Nephron progenitor cell (in vitro differentiated cells): Measurements from ENCODE around the gene CCR5.

Source experiments
- DNase-seq: peaks from one replicate; pipeline ENCODE4 v3.0.0; 2021
- H3K27ac Mint-ChIP-seq: 2 replicates; pipeline ENCODE4 v1.8.0; 2021; ENCODE audit warnings: mild to moderate bottlenecking, moderate library complexity, mixed read lengths
- H3K27me3 Mint-ChIP-seq: 2 replicates; pipeline ENCODE4 v1.8.0; 2021; ENCODE audit warnings: mild to moderate bottlenecking, low read depth, mixed read lengths; ENCODE audit not compliant: poor library complexity
- H3K36me3 Mint-ChIP-seq: 2 replicates; pipeline ENCODE4 v1.8.0; 2021; ENCODE audit warnings: low read depth, mixed read lengths
- H3K4me1 Mint-ChIP-seq: 2 replicates; pipeline ENCODE4 v1.8.0; 2021; ENCODE audit warnings: mixed read lengths
- H3K4me3 Mint-ChIP-seq: 2 replicates; pipeline ENCODE4 v1.8.0; 2021; ENCODE audit warnings: mild to moderate bottlenecking, moderate library complexity, mixed read lengths
- H3K9me3 Mint-ChIP-seq: 2 replicates; pipeline ENCODE4 v1.8.0; 2021; ENCODE audit warnings: mild to moderate bottlenecking, moderate library complexity, mixed read lengths
- CTCF ChIP-seq: fragments of 200-600 bp; sonication (generic); IDR thresholded peaks from 2 replicates; pipeline ENCODE4 v1.5.0; 2021; ENCODE audit warnings: antibody characterized with exemption

Gene CCR5

GRCh38 chr3:46368569-46368968 lies 2.2 kb upstream of the CCR5 start:
- peaks cover 24% of the 10 kb centered on the region for H3K27me3 Mint-ChIP-seq
- peak; percentile 10 for DNase-seq
- H3K4me1 Mint-ChIP-seq, result peaks cover 5% of the 10 kb centered on the region
- H3K9me3 Mint-ChIP-seq, result no peaks in the 10 kb centered on the region
- peak; percentile 10 for TF ChIP-seq CTCF
- no peak overlapping the region for H3K4me3 Mint-ChIP-seq
- H3K36me3 Mint-ChIP-seq, result no peaks in the 10 kb centered on the region
- no peak overlapping the region for H3K27ac Mint-ChIP-seq

GRCh38 chr3:46369151-46369550 lies 1.6 kb upstream of the CCR5 start:
- Mint-ChIP-seq H3K4me3 (no peak overlapping the region), H3K4me1 (peaks cover 5% of the 10 kb centered on the region), H3K36me3 (no peaks in the 10 kb centered on the region), H3K27me3 (peaks cover 30% of the 10 kb centered on the region), H3K27ac (no peak overlapping the region), H3K9me3 (no peaks in the 10 kb centered on the region)
- DNase-seq, result no peak
- no peak for TF ChIP-seq CTCF

- H3K4me1 Mint-ChIP-seq, result peaks cover 5% of the 10 kb centered on the region
- no peak overlapping the region for H3K4me3 Mint-ChIP-seq
- no peaks in the 10 kb centered on the region for H3K9me3 Mint-ChIP-seq
- H3K27ac Mint-ChIP-seq, result no peak overlapping the region
- H3K27me3 Mint-ChIP-seq, result peaks cover 35% of the 10 kb centered on the region
- DNase-seq, result no peak
- TF ChIP-seq CTCF, result no peak
- no peaks in the 10 kb centered on the region for H3K36me3 Mint-ChIP-seq
Measured at GRCh38 chr3:46369675-46370132, 1.0 kb upstream of the CCR5 start.

GRCh38 chr3:46371519-46372340 lies 984 bp downstream of the CCR5 start:
- Mint-ChIP-seq H3K4me3 (no peak overlapping the region), H3K9me3 (no peaks in the 10 kb centered on the region), H3K27ac (no peak overlapping the region), H3K4me1 (peaks cover 5% of the 10 kb centered on the region), H3K36me3 (no peaks in the 10 kb centered on the region), H3K27me3 (peaks cover 38% of the 10 kb centered on the region)
- no peak for TF ChIP-seq CTCF
- DNase-seq, result no peak

GRCh38 chr3:46372492-46373359 lies 2.0 kb downstream of the CCR5 start:
- Mint-ChIP-seq H3K27ac (no peak overlapping the region), H3K9me3 (no peaks in the 10 kb centered on the region), H3K36me3 (no peaks in the 10 kb centered on the region), H3K4me1 (peaks cover 5% of the 10 kb centered on the region), H3K4me3 (no peak overlapping the region), H3K27me3 (peaks cover 37% of the 10 kb centered on the region)
- no peak for DNase-seq
- TF ChIP-seq CTCF, result peak; percentile 29
